Uterus (tissue), 2 donors: ENCODE measurements around the gene PAFAH1B2.
"Not testable (repeated sequence)": the region's sequence is repeated elsewhere in the genome, so short reads cannot be mapped to it uniquely, and the experiment has no call there.

Source experiments
- POLR2A ChIP-seq, 2 donors: fragments of 450-650 bp; IDR thresholded peaks; one replicate each; pipeline ENCODE4 v1.6.1; 2016; ENCODE audit warnings: antibody characterized with exemption in 2 of 2, mild to moderate bottlenecking in 1 of 2, moderate library complexity in 1 of 2
- TF ChIP-seq, protein P1 (sequence below), 4 experiments: fragments of 200-600 bp in 2 of 4; fragments of 450-650 bp in 2 of 4; sonication (generic) in 2 of 4; IDR thresholded peaks; one replicate each; pipeline ENCODE4 v1.5.1; 2016 to 2019; ENCODE audit warnings: antibody characterized with exemption in 4 of 4, mild to moderate bottlenecking in 2 of 4, moderate library complexity in 1 of 4

DNA sequence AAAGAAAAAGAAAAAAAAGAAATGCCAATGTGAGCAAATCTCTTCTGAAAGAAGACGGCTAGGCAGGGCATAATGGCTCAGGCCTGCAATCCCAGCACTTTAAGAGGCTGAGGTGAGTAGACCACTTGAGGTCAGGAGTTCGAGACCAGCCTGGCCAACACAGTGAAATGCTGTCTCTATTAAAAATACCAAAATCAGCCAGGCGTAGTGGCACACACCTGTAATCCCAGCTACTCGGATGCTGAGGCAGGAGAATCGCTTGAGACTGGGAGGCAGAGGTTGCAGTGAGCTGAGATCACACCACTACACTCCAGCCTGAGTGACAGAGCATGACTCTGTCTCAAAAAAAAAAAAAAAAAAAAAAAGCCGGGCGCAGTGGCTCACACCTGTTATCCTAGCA, 13.7 kb upstream of the PAFAH1B2 start:
- TF ChIP-seq, protein P1, sequence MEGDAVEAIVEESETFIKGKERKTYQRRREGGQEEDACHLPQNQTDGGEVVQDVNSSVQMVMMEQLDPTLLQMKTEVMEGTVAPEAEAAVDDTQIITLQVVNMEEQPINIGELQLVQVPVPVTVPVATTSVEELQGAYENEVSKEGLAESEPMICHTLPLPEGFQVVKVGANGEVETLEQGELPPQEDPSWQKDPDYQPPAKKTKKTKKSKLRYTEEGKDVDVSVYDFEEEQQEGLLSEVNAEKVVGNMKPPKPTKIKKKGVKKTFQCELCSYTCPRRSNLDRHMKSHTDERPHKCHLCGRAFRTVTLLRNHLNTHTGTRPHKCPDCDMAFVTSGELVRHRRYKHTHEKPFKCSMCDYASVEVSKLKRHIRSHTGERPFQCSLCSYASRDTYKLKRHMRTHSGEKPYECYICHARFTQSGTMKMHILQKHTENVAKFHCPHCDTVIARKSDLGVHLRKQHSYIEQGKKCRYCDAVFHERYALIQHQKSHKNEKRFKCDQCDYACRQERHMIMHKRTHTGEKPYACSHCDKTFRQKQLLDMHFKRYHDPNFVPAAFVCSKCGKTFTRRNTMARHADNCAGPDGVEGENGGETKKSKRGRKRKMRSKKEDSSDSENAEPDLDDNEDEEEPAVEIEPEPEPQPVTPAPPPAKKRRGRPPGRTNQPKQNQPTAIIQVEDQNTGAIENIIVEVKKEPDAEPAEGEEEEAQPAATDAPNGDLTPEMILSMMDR (IDR thresholded peaks at IDR 0.05): not testable (repeated sequence)
- not testable (repeated sequence) for TF ChIP-seq POLR2A (IDR thresholded peaks at IDR 0.05)
